ENCODE data around the gene SPATA32.

Gene SPATA32

GRCh38 chr17:45293413-45294211, 31.7 kb upstream of the SPATA32 start:
- peak; percentile 43 for DNase-seq

- no peak for DNase-seq
Measured at GRCh38 chr17:45292696-45293412, 31.0 kb upstream of the SPATA32 start.

GRCh38 chr17:45291171-45291805, 29.4 kb upstream of the SPATA32 start:
- DNase-seq = no peak

- no peak for DNase-seq
Measured at GRCh38 chr17:45290269-45290765, 28.4 kb upstream of the SPATA32 start.

- DNase-seq = no peak
Measured at GRCh38 chr17:45289301-45290268, 27.7 kb upstream of the SPATA32 start.

GRCh38 chr17:45288825-45289224, 26.9 kb upstream of the SPATA32 start:
- no peak for DNase-seq

GRCh38 chr17:45287526-45288500, 25.9 kb upstream of the SPATA32 start:
- DNase-seq = peak; percentile 16

GRCh38 chr17:45286286-45286685, 24.4 kb upstream of the SPATA32 start:
- no peak for DNase-seq

GRCh38 chr17:45284176-45285140, 22.6 kb upstream of the SPATA32 start:
- DNase-seq = no peak

- no peak for DNase-seq
Measured at GRCh38 chr17:45283711-45284110, 21.8 kb upstream of the SPATA32 start.

GRCh38 chr17:45282683-45283644, 21.1 kb upstream of the SPATA32 start:
- peak; percentile 91 for DNase-seq

- no peak for DNase-seq
Measured at GRCh38 chr17:45279898-45280297, 18.0 kb upstream of the SPATA32 start.

- no peak for DNase-seq
Measured at GRCh38 chr17:45277992-45278391, 16.1 kb upstream of the SPATA32 start.

GRCh38 chr17:45277216-45277849, 15.4 kb upstream of the SPATA32 start:
- DNase-seq = peak; percentile 92

- no peak for DNase-seq
Measured at GRCh38 chr17:45276031-45276430, 14.1 kb upstream of the SPATA32 start.

- DNase-seq = no peak
Measured at GRCh38 chr17:45274033-45274432, 12.1 kb upstream of the SPATA32 start.

GRCh38 chr17:45273551-45273957, 11.7 kb upstream of the SPATA32 start:
- no peak for DNase-seq

- DNase-seq = no peak
Measured at GRCh38 chr17:45271603-45272002, 9.7 kb upstream of the SPATA32 start.

Data from NCI-H510A treated with DMSO at 0.1 percent for 48 hours (cell line).